ENCODE measurements around the gene C2orf80.
"Not testable (repeated sequence)": the region's sequence is repeated elsewhere in the genome, so short reads cannot be mapped to it uniquely, and the experiment has no call there.

C2orf80 gene

DNA sequence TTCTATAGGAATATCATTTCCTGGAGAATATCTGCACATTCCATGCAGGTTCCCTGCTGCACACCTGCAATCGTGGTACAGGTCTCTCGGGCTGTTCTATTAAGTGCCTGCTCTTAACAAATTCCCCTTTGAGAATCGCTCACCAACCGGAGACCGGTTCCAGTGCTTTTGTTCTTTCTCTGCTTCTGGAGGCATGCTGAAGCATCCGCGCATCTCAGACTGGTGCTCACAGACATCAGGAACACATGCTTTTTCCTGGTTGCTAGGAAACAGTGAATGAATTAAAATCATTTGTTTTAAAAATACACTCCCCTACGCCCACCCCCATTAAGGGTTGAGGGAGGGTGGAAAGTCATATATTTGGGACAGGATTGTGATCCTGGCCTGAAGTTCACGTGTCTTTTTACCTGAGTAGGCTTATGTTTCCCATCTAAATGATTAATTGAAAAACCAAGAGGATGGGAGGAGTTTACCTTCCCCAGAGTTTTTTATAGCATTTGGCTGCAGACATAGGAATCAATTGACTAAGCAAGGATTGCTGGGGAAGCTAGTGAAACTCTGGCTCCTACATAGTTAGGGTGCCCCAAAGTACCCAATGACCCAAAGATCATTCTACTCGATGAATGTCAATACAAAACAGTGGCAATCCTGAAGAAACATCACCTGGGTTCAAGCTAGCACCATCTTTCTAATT is at the start of gene C2orf80:
C2orf80 (minus strand) TSS at position 221 of the 694 bp plus-strand sequence. CDS start 3,044 bp downstream, outside the sequence.
- no peak for DNase-seq

DNA sequence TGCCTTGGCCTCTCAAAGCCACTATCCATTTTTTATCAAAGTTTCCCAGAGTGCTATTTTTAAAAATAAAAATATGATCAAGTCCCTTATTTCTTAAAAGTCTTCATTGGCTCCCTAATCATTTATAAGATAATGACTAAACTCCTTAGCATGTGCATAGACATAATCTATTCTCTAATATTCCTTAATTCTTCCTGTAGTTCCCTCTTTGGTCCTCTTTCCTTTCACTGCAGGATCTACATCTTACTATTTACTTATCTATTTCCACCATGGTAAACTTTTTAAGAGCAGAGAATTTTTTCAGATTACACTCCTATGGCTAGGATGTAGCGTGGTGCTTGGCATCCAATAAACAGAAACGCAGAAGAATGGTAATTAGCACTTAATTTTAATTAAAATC is 46.0 kb upstream of the C2orf80 start:
- DNase-seq: no peak

GRCh38 chr2:208234786-208235185 is 45.0 kb upstream of the C2orf80 start:
- no peak for DNase-seq

- DNase-seq: no peak
These were observed 38.6 kb upstream of the C2orf80 start for GRCh38 chr2:208228476-208228875.

GRCh38 chr2:208227581-208228232 is 37.9 kb upstream of the C2orf80 start:
- DNase-seq: no peak

GRCh38 chr2:208224802-208225201 is 35.0 kb upstream of the C2orf80 start:
- no peak for DNase-seq

DNA sequence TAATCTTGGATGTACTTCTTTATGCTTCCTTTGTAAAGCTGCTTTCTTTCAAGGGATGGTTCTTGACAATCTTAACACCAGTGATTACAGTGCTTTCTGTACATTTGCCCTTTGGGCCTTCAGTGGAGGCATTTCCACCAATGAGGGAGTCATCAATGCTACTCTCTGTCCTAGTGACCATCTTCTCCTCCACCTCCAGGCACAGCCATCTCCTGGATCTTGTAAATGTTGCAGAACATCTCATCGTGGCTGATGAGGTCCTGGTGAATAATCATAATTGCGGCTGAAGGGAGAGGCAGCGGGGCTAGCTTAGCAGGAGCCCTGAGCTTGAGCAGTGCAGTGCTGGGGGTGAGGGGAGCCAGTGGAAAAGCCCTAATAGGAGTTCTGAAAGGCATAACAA is 32.5 kb upstream of the C2orf80 start:
- no peak for DNase-seq

DNA sequence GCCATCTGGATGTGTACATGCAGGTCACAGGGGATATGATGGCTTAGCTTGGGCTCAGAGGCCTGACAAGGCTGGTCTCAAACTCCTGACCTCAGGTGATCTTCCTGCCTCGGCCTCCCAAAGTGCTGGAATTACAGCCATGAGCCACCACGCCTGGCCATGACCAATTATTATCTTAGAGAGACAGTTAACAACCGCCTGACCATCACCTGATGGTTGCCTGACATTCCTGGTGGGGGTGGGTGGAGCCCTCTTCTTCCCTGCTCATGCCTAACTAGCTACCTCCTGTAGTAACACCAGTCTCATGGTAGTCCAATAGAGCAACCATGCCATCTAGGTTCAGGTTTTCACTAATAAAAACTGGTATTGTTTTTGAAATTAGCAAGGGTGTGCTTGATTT is 32.0 kb upstream of the C2orf80 start:
- DNase-seq: not testable (repeated sequence)

GRCh38 chr2:208210688-208211451 is 21.0 kb upstream of the C2orf80 start:
- DNase-seq: no peak

GRCh38 chr2:208208335-208209085 is 18.7 kb upstream of the C2orf80 start:
- no peak for DNase-seq

DNA sequence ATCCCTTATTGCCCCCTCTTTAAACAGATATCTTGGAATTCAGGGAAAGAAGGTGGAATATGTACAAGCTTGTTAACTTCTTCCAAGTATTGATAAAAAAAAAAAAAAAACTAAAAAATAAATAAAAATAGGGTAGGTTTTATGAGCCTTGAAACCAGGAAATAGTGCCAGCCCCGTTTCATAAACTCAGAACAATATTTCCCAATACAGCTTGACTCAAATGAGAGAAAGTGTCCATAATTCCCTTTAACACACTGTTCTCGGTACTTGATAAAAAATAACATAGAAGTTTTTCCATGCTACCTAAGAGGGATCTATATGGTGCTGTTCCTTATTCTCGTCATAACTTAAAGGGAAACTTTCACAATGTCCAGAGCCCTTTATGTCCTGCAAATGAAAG is 17.9 kb upstream of the C2orf80 start:
- no peak for DNase-seq

- no peak for DNase-seq
These were observed 14.3 kb upstream of the C2orf80 start for GRCh38 chr2:208204166-208204565.

DNA sequence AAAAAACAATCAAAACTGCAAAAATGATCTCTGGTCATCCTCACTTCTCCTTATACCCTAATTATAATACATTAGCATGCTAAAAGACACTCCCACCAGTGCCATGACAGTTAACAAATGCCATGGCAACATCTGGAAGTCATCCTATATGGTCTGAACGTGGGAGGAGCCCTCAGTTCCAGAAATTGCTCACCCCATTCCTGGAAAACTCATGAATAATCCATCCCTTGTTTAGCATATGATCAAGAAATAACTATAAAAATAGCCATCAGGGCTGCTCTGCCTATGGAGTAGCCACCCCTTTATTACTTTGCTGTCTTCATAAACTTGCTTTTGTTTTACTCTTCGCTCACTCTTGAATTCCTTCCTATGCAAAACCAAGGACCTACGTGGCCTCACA is 5.7 kb upstream of the C2orf80 start:
- DNase-seq: no peak

DNA sequence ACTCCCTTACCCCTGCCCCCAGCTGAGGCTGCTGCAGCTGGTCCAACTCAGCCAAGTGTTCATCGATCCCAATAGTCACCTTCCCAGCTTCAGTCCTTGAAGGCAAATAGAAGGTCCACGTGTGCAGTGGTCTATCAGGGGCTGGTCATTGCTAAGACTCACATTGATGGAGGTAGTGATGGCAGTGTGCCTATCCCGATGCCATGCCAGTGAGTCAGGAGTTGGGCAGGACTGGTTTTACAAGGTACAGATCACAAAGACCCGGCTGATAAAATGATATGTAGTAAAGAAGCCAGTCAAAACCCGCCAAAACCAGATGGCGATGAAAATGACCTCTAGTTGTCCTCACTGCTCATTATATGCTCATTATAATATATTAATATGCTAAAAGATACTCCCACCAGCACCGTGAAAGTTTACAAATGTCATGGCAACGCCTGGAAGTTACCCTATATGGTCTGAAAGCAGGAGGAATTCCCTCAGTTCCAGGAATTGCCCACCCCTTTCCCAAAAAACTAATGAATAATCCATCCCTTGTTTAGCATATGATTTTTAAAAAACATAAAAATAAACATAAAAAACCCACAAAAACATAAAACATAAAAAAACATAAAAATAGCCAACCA is 2.9 kb upstream of the C2orf80 start:
- no peak for DNase-seq

DNA sequence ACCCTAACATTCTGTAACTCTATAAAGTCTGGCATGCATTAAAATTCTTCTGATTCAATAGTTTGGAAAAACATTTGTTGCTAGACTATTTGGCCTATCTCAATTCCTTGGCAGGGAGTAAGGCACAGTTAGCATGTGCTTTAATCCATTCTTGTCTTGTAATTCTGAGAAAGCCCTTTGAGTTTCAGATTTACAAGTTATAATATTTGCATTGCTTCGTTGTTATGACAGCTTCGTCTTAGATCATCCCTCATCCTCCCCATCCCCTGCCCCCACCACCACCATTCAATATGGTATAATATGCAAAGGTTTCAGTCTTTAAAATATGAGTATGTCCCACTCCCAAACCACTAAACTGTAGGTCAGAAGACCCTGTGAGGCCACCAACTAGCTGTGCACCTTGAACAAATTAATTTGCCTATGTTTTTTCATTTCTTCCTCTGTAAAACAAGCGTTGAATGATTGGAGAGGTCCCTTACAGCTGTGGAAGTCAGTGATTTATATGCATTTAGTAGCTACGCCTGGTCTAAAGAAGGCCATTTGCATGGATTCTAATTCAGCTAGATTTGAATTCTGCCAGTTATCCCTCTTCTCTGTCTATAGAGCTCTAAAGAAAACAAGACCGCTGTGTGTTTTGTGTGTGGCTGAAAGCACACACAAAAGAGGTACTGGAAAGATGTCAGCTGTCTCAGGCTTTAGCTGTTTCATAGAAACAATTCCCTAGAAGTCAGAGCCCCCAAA is 591 bp downstream of the C2orf80 start:
- DNase-seq: no peak

DNA sequence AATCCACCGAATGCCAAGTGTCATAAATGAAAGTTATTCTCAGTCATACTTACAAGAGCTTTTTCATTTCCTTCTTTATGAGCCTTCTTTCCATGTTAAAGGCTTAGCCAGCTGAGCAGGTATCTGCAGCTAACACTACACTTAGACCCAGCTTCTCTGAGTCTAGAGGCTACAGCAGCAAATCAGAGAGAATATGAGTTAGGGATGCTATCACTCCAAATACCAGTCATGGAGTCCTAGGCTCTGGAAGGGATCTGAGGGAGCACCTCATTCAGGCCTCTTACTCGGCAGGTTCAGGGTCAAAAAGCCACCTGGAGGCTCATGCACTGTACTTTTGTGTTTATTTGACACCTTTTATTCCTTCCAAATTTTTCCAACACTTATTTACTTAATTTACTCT is 2.9 kb downstream of the C2orf80 start:
- no peak for DNase-seq

- no peak for DNase-seq
These were observed 3.4 kb downstream of the C2orf80 start for GRCh38 chr2:208186465-208186864.

GRCh38 chr2:208183972-208184705 is 5.7 kb downstream of the C2orf80 start:
- DNase-seq: no peak

- no peak for DNase-seq
These were observed 6.3 kb downstream of the C2orf80 start for GRCh38 chr2:208183526-208183925.

GRCh38 chr2:208182835-208183234 is 7.0 kb downstream of the C2orf80 start:
- DNase-seq: no peak

GRCh38 chr2:208179028-208179609 is 10.7 kb downstream of the C2orf80 start:
- peak; percentile 56 for DNase-seq
